Adrenal gland (tissue), 19 donors: Measurements from ENCODE around the gene LCN12. TPM values are rescaled to one million over a fixed set of nuclear protein-coding genes. Genes with fewer than 3 reads are reported as not detected.

Experiments
- DNase-seq, 7 donors: peaks; one replicate each; pipeline ENCODE4 v3.0.0-alpha.2; 2019 to 2020
- H3K27ac ChIP-seq, 5 donors: fragments of 200-600 bp; sonication (generic) in 4 of 5; 1 replicate in 3 of 5; 2 replicates in 2 of 5; pipeline versions ENCODE4 v1.5.1 to v1.8.0; 2016 to 2020; ENCODE audit warnings: mild to moderate bottlenecking in 1 of 5
- H3K27me3 ChIP-seq: fragments of 200-600 bp; 2 replicates; pipeline ENCODE4 v1.8.0; 2021
- H3K36me3 ChIP-seq, 2 donors: fragments of 200-600 bp; replicated peaks in 1 of 2; 1 replicate in 1 of 2; 2 replicates in 1 of 2; pipeline versions ENCODE4 v1.5.1 to v1.8.0; 2018 to 2022
- H3K4me1 ChIP-seq, 2 donors: fragments of 200-600 bp; replicated peaks in 1 of 2; 1 replicate in 1 of 2; 2 replicates in 1 of 2; pipeline versions ENCODE4 v1.5.1 to v1.8.0; 2018 to 2021
- H3K4me3 ChIP-seq, 4 donors: fragments of 200-600 bp; sonication (generic) in 3 of 4; one replicate each; pipeline ENCODE4 v1.5.1; 2016 to 2018
- H3K9me3 ChIP-seq, 3 donors: fragments of 200-600 bp; sonication (generic) in 1 of 3; replicated peaks in 1 of 3; 1 replicate in 2 of 3; 2 replicates in 1 of 3; pipeline versions ENCODE4 v1.5.1 to v1.8.0; 2016 to 2021
- CTCF ChIP-seq, 6 experiments: fragments of 450-650 bp in 4 of 6; fragments of 200-600 bp in 2 of 6; sonication (generic) in 1 of 6; IDR thresholded peaks; 1 replicate in 5 of 6; 2 replicates in 1 of 6; pipeline versions ENCODE4 v1.5.1 to v1.8.0; 2016 to 2021; ENCODE audit warnings: antibody characterized with exemption in 6 of 6, mild to moderate bottlenecking in 2 of 6, moderate library complexity in 1 of 6
- POLR2A ChIP-seq, 2 donors: fragments of 450-650 bp; IDR thresholded peaks; one replicate each; pipeline ENCODE4 v1.6.1; 2017; ENCODE audit warnings: antibody characterized with exemption in 2 of 2, mild to moderate bottlenecking in 2 of 2, moderate library complexity in 1 of 2
- WGBS, 4 donors: extraction: QIAGEN DNeasy Blood & Tissue Kit in 2 of 4; methylation state at CpG; one replicate each; pipeline versions ENCODE4 v1.1.5 to v1.1.7; 2013 to 2017; 5-methylcytosine and 5-hydroxymethylcytosine counted together
- intact Hi-C, 2 donors: fragments of 100-400 bp; cut with DNase I; formaldehyde crosslinking; loops; one replicate each; pipeline versions ENCODE4 v1.14.1 to v1.15.0; 2022 to 2023
- long read RNA-seq, 10 donors: library from polyadenylated mRNA in 3 of 10; unstranded in 2 of 10; stranded (forward) in 1 of 10; transcript quantifications; one replicate each; pipeline ENCODE4 v2.0.0 and lab custom pipeline, GENCODE V29; 2021 to 2026
- polyA plus RNA-seq, 3 donors: library from polyadenylated mRNA; stranded (reverse); fragments of 200-250 nt in 2 of 3; fragments of 350-450 nt in 1 of 3; fragmentation: Illumina TruSeq in 1 of 3; extraction: RNeasy Lipid Tissue Mini Kit (QIAGEN cat#74804) in 1 of 3; gene quantifications; one replicate each; pipeline ENCODE4 v1.2.3, GENCODE V29; 2013 to 2014
- total RNA-seq, 9 donors: library from RNA; depleted of rRNA in 4 of 9; stranded (reverse); fragments of >200 nt in 4 of 9; fragments of 120-200 nt in 1 of 9; fragmentation: NEBNext Ultra II Directional in 1 of 9; extraction: Animal tissue kit (Norgen Biotek cat#: 25700) in 1 of 9; gene quantifications; one replicate each; pipeline versions ENCODE4 v1.1.0 to v1.2.4, GENCODE V29; 2013 to 2023
- donor health status: healthy with polysubstance abuse.
- donor health status: Bipolar disorder and iron deficiency.
- donor health status: DM: yes; HTN: yes; CAD: no.
- donor health status: DM: no; HTN: no; CAD: no.
- donor health status: DM: no; HTN: no; CAD: no.
- donor health status: DM: yes; HTN: yes; CAD: no.

LCN12 gene, protein sequence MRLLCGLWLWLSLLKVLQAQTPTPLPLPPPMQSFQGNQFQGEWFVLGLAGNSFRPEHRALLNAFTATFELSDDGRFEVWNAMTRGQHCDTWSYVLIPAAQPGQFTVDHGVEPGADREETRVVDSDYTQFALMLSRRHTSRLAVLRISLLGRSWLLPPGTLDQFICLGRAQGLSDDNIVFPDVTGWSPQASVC
- total RNA-seq, result 10 to 100 TPM in 1 of 9 donors, 1 to 10 TPM in 7, not detected in 1; 1.7 to 16.6 (median 4.0) TPM
- polyA plus RNA-seq, result 10 to 100 TPM in 2 of 3 donors, under 1 TPM in 1; 0.75 to 31.8 (median 25.7) TPM
- long read RNA-seq, donor 1, result 0 reads
- long read RNA-seq, donor 2, result 0 reads
- long read RNA-seq, donor 3, result 0 reads
- long read RNA-seq, donor 4, partial matches to known transcripts, result 0 of 1 reads
- long read RNA-seq, donor 4, other reads (novel, unspliced or antisense), result 1 of 1 reads
- long read RNA-seq, donor 5, partial matches to known transcripts, result 1 of 4 reads
- long read RNA-seq, donor 5, other reads (novel, unspliced or antisense), result 2 of 4 reads
- long read RNA-seq, donor 6, partial matches to known transcripts, result 0 of 1 reads
- long read RNA-seq, donor 6, other reads (novel, unspliced or antisense), result 1 of 1 reads
- long read RNA-seq, donor 7, partial matches to known transcripts, result 0 of 1 reads
- long read RNA-seq, donor 7, other reads (novel, unspliced or antisense), result 0 of 1 reads
- long read RNA-seq, donor 8, partial matches to known transcripts, result 0 of 1 reads
- long read RNA-seq, donor 8, other reads (novel, unspliced or antisense), result 0 of 1 reads
- long read RNA-seq, donor 9, partial matches to known transcripts, result 0 of 1 reads
- long read RNA-seq, donor 9, other reads (novel, unspliced or antisense), result 0 of 1 reads
- long read RNA-seq, donor 10, result 0 reads

GRCh38 chr9:136951541-136952320 is at the start of gene LCN12:
Gene LCN12 (plus strand): TSS chr9:136952273. CDS start chr9:136952328, 55 bp downstream.
- H3K27ac ChIP-seq, result peak within 1 kb of the TSS in 2 of 5 donors; percentile 91 to 93
- no peaks in the 10 kb centered on the region for H3K36me3 ChIP-seq
- H3K27me3 ChIP-seq, result no peaks in the 10 kb centered on the region
- intact Hi-C loops, result loop anchor here in 1 of 2 donors (5.0 kb wide), 1 partner anchor 76 kb away; the partner anchor contains the start of gene ABCA2
- no peak within 1 kb of the TSS for H3K4me3 ChIP-seq
- TF ChIP-seq CTCF (IDR thresholded peaks at IDR 0.05) (no peak), POLR2A (IDR thresholded peaks at IDR 0.05) (no peak)
- H3K9me3 ChIP-seq, result no peaks in the 10 kb centered on the region
- H3K4me1 ChIP-seq, result peaks cover 14 to 28% of the 10 kb centered on the region in 2 donors
- peak in 2 of 7 donors; percentile 42 to 66 for DNase-seq
- WGBS, 4 donors, result 40 to 86% (median 55%) methylated on average over 4 to 14 of the region's 14 CpGs

- H3K27ac ChIP-seq, result peak overlapping the region in 1 of 5 donors; percentile 88
Measured at GRCh38 chr9:136903041-136903554, 49.0 kb upstream of the LCN12 start.

DNA sequence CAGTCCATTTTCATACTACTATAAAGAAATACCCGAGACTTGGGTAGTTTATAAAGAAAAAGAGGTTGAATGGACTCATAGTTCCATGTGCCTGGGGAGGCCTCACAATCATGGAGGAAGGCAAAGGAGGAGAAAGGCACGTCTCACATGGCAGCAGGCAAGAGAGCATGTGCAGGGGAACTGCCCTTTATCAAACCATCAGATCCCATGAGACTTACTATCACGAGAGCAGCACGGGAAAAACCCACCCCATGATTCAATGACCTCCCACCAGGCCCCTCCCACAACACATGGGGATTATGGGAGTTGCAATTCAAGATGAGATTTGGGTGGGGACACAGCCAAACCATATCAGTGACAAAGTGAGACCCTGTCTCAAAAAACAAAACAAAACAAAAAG is 45.8 kb upstream of the LCN12 start:
- intact Hi-C loops, result no loop called here
- no peak for DNase-seq
- 81 to 94% (median 83%) methylated on average over 4 of the region's 4 CpGs for WGBS, 4 donors
- H3K36me3 ChIP-seq, result peaks cover 0 to 28% of the 10 kb centered on the region in 2 donors
- no peak overlapping the region for H3K27ac ChIP-seq
- H3K4me1 ChIP-seq, result peaks cover 14 to 18% of the 10 kb centered on the region in 2 donors
- no peaks in the 10 kb centered on the region for H3K9me3 ChIP-seq
- no peaks in the 10 kb centered on the region for H3K27me3 ChIP-seq
- H3K4me3 ChIP-seq, result no peak overlapping the region
- no peak for TF ChIP-seq POLR2A (IDR thresholded peaks at IDR 0.05)
- TF ChIP-seq CTCF (IDR thresholded peaks at IDR 0.05), result no peak

More at GRCh38 chr9:136903041-136903554, 49.0 kb upstream of the LCN12 start:
- peak in 1 of 7 donors; percentile 26 for DNase-seq
- Histone ChIP-seq H3K4me1 (peaks cover 14 to 18% of the 10 kb centered on the region in 2 donors), H3K9me3 (no peaks in the 10 kb centered on the region), H3K36me3 (peaks cover 0 to 28% of the 10 kb centered on the region in 2 donors), H3K4me3 (no peak overlapping the region), H3K27me3 (no peaks in the 10 kb centered on the region)
- TF ChIP-seq POLR2A (IDR thresholded peaks at IDR 0.05), result no peak
- no peak for TF ChIP-seq CTCF (IDR thresholded peaks at IDR 0.05)
- 71 to 83% (median 77%) methylated on average over 12 of the region's 12 CpGs for WGBS, 4 donors
- intact Hi-C loops, result no loop called here
